Islet precursor cell (in vitro differentiated cells): ENCODE data around the gene ZG16.

Experiments used
- DNase-seq: peaks from one replicate; pipeline ENCODE4 v3.0.0-alpha.2; 2018

ZG16 gene

DNA sequence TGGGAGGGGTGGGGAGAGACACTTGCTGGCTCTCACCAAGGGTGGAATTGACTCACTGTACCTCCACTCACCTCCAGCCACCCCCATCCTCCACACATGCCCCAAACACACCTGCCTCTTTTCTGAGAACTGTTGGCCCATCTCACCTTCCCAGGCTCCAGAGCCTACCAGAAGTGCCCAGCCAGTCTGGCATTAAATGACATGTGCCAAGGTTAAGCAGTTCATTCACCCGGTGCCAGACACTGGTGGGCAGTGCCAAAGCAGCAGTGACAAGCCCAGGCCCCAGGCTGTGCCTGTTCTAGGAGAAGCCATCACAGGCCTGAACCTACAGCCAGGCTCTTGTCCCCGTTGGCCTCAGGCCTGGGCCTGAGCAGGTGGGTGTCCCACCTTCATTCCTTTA is 53.4 kb downstream of the ZG16 start:
- DNase-seq, result no peak
